ENCODE results near the gene OCIAD2.
"Not testable (repeated sequence)": the region's sequence is repeated elsewhere in the genome, so short reads cannot be mapped to it uniquely, and the experiment has no call there.

OCIAD2 gene

GRCh38 chr4:48905363-48906015 is 1.1 kb downstream of the OCIAD2 start:
- DNase-seq, result no peak

GRCh38 chr4:48904541-48905142 is 1.9 kb downstream of the OCIAD2 start:
- DNase-seq, result no peak

- DNase-seq, result no peak
Observed at GRCh38 chr4:48904101-48904500, 2.5 kb downstream of the OCIAD2 start.

- DNase-seq, result no peak
Observed at GRCh38 chr4:48902266-48902665, 4.3 kb downstream of the OCIAD2 start.

- no peak for DNase-seq
Observed at GRCh38 chr4:48901196-48901595, 5.4 kb downstream of the OCIAD2 start.

GRCh38 chr4:48899950-48900349 is 6.6 kb downstream of the OCIAD2 start:
- no peak for DNase-seq

- no peak for DNase-seq
Observed at GRCh38 chr4:48899432-48899749, 7.2 kb downstream of the OCIAD2 start.

- no peak for DNase-seq
Observed at GRCh38 chr4:48898733-48899431, 7.7 kb downstream of the OCIAD2 start.

GRCh38 chr4:48896845-48897244 is 9.7 kb downstream of the OCIAD2 start:
- no peak for DNase-seq

GRCh38 chr4:48891028-48891619 is 15.4 kb downstream of the OCIAD2 start:
- no peak for DNase-seq

- not testable (repeated sequence) for DNase-seq
Observed at GRCh38 chr4:48889750-48890149, 16.8 kb downstream of the OCIAD2 start.

GRCh38 chr4:48881646-48882045 is 24.9 kb downstream of the OCIAD2 start:
- not testable (repeated sequence) for DNase-seq

- no peak for DNase-seq
Observed at GRCh38 chr4:48879561-48880442, 26.8 kb downstream of the OCIAD2 start.

- no peak for DNase-seq
Observed at GRCh38 chr4:48877827-48878535, 28.6 kb downstream of the OCIAD2 start.

GRCh38 chr4:48864696-48865095 is 41.9 kb downstream of the OCIAD2 start:
- DNase-seq, result not testable (repeated sequence)

- no peak for DNase-seq
Observed at GRCh38 chr4:48863728-48864127, 42.8 kb downstream of the OCIAD2 start.

GRCh38 chr4:48862661-48863060 is 43.9 kb downstream of the OCIAD2 start:
- no peak for DNase-seq

- DNase-seq, result no peak
Observed at GRCh38 chr4:48862038-48862437, 44.5 kb downstream of the OCIAD2 start.

- no peak for DNase-seq
Observed at GRCh38 chr4:48858130-48858529, 48.4 kb downstream of the OCIAD2 start.

GRCh38 chr4:48854982-48855381 is 51.6 kb downstream of the OCIAD2 start:
- no peak for DNase-seq

GRCh38 chr4:48854395-48854683 is 52.2 kb downstream of the OCIAD2 start:
- no peak for DNase-seq

GRCh38 chr4:48853604-48854394 is 52.8 kb downstream of the OCIAD2 start:
- DNase-seq, result no peak
